Hepatocyte (in vitro differentiated cells): ENCODE data around the gene C1orf94.

ENCODE experiments used
- EZH2 ChIP-seq: fragments of 200-600 bp; sonication (generic); IDR thresholded peaks from 2 replicates; pipeline ENCODE4 v1.6.1; 2016; ENCODE audit warnings: antibody characterized with exemption, mild to moderate bottlenecking, borderline replicate concordance
- TF ChIP-seq, protein P1 (sequence below): fragments of 200-600 bp; sonication (generic); IDR thresholded peaks from 2 replicates; pipeline ENCODE4 v1.5.1; 2016; ENCODE audit warnings: antibody characterized with exemption, mild to moderate bottlenecking; ENCODE audit not compliant: poor library complexity

DNA sequence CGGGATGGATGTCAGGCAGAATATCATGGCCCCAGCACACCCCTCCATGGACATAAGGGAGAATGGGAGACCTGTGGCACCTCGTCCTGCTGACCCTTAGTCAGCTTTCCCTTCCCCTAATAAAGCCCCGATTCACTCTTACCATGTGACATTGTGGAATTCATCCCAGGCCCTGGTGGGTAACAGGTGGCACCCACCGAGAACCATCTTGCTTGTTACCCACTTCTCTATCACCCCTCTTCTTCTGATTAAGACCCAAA lies 44.6 kb upstream of the C1orf94 start:
- TF ChIP-seq EZH2: no peak
- TF ChIP-seq, protein P1, sequence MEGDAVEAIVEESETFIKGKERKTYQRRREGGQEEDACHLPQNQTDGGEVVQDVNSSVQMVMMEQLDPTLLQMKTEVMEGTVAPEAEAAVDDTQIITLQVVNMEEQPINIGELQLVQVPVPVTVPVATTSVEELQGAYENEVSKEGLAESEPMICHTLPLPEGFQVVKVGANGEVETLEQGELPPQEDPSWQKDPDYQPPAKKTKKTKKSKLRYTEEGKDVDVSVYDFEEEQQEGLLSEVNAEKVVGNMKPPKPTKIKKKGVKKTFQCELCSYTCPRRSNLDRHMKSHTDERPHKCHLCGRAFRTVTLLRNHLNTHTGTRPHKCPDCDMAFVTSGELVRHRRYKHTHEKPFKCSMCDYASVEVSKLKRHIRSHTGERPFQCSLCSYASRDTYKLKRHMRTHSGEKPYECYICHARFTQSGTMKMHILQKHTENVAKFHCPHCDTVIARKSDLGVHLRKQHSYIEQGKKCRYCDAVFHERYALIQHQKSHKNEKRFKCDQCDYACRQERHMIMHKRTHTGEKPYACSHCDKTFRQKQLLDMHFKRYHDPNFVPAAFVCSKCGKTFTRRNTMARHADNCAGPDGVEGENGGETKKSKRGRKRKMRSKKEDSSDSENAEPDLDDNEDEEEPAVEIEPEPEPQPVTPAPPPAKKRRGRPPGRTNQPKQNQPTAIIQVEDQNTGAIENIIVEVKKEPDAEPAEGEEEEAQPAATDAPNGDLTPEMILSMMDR: no peak
